ENCODE data around the gene MTOR.

DNA sequence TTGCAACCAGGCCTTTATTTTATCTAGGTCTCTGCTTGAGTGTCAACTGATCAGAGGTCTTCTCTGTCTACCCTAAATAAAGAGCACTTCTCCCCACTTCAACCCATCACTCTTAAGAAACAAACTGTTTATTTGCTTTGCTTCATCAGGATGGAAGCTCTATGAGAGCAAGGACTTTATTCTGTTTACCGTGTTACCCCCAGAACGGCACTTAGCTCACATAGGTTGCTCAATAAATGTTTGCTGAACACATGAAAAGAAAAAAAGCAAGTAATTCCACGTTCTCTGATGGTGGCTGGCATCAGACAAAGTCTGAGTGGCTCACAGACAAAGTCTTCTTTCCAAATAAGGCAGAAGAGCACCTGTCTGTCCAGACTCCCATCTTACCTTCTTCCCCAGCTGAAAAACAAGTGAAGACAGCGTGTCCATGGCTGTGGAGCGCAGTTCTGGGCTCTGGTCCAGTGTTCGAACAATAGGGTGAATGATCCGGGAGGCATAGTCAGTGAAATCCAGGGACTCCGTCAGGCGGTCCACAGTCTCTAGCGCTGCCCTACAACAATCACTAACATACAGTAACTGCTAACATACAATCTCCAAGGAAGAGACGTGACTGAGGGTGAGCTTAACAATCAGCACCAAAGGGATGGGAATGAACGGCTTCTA lies 50.3 kb downstream of the MTOR start:
- TF ChIP-seq, protein P1, sequence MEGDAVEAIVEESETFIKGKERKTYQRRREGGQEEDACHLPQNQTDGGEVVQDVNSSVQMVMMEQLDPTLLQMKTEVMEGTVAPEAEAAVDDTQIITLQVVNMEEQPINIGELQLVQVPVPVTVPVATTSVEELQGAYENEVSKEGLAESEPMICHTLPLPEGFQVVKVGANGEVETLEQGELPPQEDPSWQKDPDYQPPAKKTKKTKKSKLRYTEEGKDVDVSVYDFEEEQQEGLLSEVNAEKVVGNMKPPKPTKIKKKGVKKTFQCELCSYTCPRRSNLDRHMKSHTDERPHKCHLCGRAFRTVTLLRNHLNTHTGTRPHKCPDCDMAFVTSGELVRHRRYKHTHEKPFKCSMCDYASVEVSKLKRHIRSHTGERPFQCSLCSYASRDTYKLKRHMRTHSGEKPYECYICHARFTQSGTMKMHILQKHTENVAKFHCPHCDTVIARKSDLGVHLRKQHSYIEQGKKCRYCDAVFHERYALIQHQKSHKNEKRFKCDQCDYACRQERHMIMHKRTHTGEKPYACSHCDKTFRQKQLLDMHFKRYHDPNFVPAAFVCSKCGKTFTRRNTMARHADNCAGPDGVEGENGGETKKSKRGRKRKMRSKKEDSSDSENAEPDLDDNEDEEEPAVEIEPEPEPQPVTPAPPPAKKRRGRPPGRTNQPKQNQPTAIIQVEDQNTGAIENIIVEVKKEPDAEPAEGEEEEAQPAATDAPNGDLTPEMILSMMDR (IDR thresholded peaks at IDR 0.05; ENCODE audit: insufficient read depth, low read length) = no peak
- no peak for TF ChIP-seq POLR2AphosphoS5 (IDR thresholded peaks at IDR 0.05; ENCODE audit: low read depth)
- TF ChIP-seq GABPA (IDR thresholded peaks at IDR 0.05; ENCODE audit: low read depth) = no peak
- TF ChIP-seq, protein P2, sequence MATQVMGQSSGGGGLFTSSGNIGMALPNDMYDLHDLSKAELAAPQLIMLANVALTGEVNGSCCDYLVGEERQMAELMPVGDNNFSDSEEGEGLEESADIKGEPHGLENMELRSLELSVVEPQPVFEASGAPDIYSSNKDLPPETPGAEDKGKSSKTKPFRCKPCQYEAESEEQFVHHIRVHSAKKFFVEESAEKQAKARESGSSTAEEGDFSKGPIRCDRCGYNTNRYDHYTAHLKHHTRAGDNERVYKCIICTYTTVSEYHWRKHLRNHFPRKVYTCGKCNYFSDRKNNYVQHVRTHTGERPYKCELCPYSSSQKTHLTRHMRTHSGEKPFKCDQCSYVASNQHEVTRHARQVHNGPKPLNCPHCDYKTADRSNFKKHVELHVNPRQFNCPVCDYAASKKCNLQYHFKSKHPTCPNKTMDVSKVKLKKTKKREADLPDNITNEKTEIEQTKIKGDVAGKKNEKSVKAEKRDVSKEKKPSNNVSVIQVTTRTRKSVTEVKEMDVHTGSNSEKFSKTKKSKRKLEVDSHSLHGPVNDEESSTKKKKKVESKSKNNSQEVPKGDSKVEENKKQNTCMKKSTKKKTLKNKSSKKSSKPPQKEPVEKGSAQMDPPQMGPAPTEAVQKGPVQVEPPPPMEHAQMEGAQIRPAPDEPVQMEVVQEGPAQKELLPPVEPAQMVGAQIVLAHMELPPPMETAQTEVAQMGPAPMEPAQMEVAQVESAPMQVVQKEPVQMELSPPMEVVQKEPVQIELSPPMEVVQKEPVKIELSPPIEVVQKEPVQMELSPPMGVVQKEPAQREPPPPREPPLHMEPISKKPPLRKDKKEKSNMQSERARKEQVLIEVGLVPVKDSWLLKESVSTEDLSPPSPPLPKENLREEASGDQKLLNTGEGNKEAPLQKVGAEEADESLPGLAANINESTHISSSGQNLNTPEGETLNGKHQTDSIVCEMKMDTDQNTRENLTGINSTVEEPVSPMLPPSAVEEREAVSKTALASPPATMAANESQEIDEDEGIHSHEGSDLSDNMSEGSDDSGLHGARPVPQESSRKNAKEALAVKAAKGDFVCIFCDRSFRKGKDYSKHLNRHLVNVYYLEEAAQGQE (IDR thresholded peaks at IDR 0.05; ENCODE audit: insufficient replicate concordance, low read depth) = no peak
- TF ChIP-seq SPI1 (IDR thresholded peaks at IDR 0.05; ENCODE audit: borderline replicate concordance, low read depth) = no peak
